Stimulated activated CD4-positive, alpha-beta T cell treated with anti-CD3 and anti-CD28 coated beads, Interleukin-1b, Interleukin-23, amount 100 ng/mL, for 4 hours (primary cell): ENCODE results near the gene KIF2C.
"Not testable (repeated sequence)": the region's sequence is repeated elsewhere in the genome, so short reads cannot be mapped to it uniquely, and the experiment has no call there.

Source experiments
- DNase-seq, 2 donors: peaks; one replicate each; pipeline ENCODE4 v3.0.0-alpha.2; 2020; ENCODE audit warnings: low read depth in 2 of 2

The KIF2C gene

GRCh38 chr1:44718091-44718490 lies 21.5 kb upstream of the KIF2C start:
- no peak for DNase-seq

DNA sequence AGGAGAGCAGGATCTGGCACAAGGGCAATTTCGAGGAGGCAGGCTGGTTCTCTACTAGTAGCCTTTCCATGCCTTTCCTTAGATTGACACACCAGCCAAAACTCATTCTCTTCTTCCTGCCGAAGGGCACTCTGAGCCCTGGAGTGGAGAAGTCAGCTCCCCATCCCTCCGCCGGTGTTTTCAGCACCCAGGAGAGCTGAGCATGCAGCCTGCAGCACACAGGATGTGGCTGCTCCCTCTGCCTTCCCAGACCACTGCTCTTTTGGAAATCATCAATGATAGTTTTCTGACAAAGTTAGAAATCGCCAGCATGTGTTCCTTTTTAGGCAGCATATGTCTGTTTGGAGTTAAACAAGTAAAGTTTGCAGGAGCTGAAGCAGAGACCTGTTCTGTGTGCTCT lies 20.3 kb upstream of the KIF2C start:
- no peak for DNase-seq

DNA sequence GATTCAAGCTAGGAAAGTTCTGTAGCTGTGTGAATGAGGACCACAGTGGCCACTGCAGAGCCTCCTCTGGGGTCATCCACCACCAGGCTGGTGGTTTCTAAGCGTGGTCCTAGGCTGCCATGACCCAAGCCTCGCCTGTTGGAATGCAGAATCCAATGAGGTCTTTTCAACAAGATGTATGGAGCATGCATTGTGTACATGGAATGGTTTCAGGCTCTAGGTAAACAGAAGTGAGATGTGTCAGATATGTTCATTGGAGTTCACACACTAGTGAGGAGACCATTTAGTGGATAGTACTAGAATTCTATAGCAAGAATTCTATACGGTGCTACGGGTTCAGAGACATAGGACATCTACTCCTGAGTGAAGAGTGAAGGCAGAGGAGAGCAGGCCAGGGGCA lies 19.4 kb upstream of the KIF2C start:
- no peak for DNase-seq

DNA sequence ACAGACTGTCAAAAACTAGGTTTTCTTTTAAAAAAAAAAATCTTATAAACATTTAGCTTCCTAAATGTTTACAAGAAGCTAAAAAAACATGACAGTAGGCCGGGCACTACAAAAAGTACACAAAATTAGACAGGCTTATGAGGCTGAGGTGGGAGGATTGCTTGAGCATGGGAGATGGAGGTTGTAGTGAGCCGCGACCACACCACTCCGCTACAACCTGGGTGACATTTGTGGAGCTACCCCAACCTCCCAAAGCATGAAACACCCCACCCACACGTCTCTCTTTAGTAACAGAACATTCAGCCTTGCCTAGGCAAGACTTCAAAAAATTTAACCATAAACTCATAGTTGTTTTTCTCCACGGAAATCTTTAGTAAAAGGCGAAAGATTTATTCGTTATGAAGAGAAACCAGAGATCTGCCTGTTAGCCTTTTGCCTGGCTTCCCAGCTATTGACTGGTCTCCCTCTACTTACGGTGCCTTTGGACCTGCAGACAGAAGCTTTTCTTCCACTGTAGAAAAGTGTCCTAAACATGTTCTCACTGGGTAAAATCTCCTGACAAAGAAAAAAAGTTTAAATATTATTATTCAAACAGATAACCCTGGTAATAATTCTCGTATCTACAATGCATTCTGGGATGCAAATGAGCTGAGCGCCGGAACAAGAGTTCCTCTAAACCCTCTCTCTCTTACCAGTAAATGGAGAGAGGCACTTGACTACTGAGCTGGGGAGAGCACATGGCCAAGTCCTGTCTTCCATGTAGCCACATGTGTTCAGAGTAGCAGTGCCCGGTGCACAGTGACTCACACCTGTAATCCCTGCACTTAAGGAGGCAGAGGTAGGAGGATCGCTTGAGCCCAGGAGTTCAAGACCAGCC lies 17.9 kb upstream of the KIF2C start:
- DNase-seq = peak; percentile 55 to 60

DNA sequence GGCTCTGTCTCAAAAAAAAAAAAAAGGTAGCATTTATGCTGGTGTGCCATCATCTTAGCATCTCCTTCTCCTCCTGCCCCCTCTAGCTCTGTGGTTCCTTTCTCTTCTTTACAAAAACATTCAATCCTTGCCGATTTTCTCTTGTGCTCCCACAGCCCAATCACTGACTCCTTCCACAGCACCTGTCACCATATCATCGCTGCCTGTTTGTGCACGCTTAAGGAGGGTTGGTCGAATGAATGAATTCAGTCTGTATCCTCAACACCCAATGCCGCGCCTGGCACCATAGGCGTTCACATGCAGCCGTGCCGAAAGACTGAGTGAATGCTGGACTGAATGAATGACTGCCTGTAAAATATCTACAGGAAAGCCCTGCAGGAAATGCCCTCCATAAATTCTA lies 16.6 kb upstream of the KIF2C start:
- no peak for DNase-seq

DNA sequence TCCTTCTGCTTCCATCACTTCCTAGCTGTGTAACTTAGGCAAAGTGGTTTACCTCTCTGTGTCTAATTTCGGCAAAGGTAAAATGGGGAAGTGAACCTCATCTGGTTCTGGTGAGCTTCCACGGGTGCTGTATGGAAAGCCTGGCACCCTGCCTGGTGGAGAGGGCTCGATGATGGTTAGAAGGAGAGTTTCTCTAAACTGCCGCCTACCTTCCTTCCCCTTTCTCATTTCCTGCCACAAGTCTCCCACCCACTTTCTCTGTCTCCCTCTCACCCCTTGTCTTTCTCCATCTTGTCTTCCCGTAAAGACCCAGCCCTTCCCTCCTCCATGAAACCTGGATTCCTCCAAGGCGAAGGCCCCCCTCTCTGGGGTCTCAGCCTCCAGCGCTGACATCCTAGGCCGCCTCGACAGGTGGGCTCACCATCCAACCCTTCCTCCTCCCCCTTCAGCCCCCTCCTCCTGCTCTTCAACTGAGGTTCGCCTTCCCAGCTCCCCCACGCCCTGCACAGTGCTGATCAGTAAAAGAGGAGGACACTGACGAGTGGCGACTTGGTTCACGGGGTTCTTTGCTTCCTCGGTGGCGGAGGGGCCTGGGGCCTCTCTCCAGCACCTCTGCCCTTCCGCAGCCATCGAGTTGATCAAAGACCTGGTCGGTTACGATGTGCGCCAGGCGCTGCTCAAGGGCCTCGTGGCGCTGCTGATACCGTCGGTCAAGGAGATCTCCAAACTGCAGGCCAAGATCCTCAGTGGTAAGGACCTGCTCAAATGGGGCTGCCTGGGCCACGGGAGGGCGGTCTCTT lies 15.9 kb upstream of the KIF2C start:
- peak; percentile 37 to 44 for DNase-seq

GRCh38 chr1:44724296-44724954 lies 15.2 kb upstream of the KIF2C start:
- no peak for DNase-seq

- DNase-seq = no peak
These were observed 14.5 kb upstream of the KIF2C start for GRCh38 chr1:44724955-44725698.

DNA sequence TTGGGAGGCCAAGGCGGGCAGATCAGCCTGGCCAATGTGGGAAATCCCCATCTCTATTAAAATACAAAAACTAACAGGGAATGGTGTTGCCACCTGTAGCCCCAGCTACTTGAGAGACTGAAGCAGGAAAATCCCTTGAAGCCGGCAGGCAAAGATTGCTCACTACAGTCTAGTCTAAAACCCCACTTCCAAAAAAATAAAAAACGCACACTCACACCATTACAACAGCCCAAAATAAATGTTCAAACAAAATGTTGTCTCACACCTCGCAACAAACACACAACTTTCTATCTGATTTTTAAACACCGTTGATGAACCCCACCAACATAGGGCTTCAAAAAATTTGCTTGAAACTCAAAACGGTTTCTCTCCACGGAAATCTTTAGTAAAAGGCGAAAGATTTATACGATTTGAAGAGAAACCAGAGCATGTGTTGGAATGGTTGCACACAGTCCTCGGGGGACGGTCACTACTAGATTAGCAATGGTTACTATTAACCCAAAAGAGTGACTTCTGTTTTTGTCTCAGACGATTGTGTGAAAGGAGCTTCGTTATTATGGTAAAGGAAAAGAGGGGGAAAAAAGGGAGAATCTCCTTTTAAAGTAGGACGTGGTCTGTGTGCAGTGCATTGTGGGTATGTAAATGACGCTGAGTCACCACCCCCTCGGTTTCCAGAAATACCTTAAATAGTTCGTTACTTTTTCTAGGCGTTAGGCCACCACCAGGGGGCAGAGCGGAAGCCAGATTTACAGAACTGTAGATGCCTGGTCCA lies 8.7 kb upstream of the KIF2C start, which contains the start of gene RNU5D-1:
RNU5D-1 (minus strand) TSS at position 430 of the 772 bp plus-strand sequence.
- peak; percentile 92 to 96 for DNase-seq

DNA sequence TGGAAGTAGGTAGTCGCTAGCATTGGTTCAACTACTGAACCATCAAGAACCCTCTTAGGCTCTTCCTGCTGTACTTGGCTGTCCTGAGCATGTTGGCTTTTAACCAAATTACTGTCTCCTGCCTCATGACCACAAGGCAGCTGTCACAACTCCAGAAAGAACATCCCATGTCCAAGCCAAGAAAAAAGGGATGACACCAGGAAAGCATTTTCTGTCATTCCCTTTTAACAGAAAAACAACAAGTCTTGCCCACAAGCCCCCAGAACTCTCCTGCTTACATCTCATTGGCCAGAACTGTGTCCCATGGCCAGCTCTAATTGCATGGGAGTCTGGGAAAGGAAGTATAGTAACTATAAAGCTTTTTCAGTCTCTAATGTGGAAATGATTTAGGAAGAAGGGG lies 6.3 kb upstream of the KIF2C start:
- no peak for DNase-seq

DNA sequence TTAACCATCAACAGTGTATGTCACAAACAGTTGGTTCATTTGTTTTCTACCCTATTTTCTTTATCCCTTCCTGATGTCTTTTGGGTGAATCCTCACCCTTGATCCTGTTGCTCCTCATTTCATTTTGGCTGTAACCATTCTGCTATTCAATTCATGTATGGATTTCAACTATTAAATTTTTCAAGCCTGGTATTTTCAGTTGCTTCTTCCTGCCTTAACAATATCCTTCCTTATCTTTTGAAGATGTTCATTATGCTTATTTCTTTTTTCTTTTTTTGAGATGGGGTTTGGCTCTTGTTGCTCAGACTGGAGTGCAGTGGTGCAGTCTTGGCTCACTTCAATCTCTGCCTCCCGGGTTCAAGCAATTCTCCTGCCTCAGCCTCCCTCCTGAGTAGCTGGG lies 5.9 kb upstream of the KIF2C start:
- no peak for DNase-seq

DNA sequence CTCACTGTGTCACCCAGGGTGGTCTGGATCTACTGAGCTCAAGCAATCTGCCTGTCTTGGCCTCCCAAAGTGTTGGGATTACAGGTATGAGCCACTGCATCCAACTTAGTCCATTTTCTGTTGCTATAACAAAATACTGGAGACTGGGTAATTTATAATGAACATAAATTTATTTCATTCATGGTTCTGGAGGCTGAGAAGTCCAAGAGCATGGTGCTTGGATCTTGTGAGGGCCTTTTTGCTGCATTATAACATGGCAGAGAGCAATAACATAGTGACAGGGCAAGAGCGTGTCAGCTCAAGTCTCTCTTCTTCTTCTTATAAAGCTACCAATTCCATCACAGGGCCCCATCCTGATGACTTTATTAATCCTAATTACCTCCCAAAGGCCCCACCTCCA lies 3.6 kb upstream of the KIF2C start:
- no peak for DNase-seq

DNA sequence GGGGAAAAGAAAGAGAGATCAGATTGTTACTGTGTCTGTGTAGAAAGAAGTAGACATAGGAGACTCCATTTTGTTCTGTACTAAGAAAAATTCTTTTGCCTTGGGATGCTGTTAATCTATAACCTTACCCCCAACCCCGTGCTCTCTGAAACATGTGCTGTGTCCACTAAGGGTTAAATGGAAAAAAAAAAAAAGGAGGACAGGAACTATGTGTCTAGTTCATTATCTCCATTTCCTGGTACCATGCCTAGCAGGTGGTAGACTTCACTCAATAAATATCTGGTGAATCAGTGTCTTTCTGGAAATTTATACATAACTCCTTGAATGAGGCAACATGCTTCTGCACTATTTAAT lies 707 bp upstream of the KIF2C start:
- DNase-seq = not testable (repeated sequence)

DNA sequence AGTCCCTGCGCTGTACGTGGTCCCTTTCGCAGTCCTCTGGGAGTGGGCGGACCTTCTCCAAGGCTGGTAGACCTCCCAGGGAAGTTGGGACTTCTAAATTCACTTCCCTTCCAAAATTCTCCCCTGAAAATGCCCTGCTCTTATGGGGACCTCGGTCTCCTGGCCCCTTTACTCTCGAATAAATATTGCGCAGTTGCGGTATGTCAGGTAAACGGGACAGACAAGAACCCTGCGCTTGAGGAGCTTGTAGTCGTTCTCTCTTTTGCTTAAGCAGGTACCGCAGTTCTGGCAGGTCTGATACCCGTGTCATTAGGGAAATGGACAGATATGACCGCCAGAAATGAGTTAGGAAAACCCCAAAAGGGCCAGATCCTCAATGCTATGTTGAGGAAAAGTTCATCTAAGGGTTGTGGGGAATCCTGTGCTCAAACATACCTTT lies 561 bp downstream of the KIF2C start:
- no peak for DNase-seq

GRCh38 chr1:44743211-44743610 lies 3.6 kb downstream of the KIF2C start:
- no peak for DNase-seq

DNA sequence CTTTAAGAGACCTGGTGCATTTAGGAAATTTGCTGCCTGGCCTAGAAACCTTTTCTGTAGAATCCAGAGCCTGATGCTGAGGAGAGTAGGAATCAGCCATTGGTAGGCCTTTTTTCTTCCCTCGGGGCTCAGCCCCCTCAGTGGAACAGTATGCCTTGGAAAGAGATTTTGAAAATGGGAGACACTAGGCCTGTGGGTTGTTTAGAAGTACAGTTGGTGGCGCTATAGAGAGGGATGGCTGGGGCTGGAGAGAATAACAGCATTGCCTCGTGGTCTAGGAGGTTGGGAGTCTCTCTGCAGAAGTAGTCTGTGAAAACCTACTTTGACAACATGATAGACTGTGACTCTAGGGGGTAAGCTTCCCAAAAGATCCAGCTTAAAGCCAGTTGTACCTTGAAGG lies 8.2 kb downstream of the KIF2C start:
- DNase-seq = no peak

GRCh38 chr1:44757420-44757819 lies 17.8 kb downstream of the KIF2C start:
- no peak for DNase-seq

DNA sequence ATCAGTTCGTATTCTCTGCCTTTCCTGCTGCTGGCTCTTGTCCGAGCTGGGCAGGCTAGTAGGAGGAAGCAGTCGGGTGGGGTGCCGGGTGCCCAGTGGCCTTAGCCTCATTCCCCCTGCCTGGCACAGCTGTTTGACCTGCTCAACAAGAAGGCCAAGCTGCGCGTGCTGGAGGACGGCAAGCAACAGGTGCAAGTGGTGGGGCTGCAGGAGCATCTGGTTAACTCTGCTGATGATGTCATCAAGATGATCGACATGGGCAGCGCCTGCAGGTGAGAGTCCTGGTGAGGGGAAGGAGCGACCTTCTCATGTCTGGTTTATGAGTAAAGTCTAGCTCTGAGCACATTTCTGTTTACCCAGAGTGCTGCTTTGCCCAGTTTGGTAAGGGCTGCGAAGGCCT lies 19.4 kb downstream of the KIF2C start:
- DNase-seq = no peak

DNA sequence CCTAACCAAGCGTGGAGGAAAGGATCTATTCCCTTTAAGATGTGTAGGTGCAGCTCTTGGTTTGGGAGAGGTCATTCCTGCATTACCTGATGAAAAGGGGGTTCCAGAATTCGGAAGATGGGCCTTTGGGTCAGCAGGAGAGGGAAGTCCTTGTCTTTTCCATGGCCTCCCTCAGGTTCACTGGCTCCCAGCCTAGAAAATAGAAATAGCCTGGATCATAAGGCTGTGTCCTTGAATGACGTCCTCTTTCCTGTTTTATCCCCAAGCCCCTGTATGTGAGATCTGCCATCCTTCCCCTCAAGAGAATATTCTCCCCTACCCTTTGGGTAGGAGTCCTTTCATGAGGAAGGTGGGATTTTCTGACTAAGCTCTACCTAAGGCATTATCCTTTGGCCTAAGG lies 21.2 kb downstream of the KIF2C start:
- DNase-seq = no peak

DNA sequence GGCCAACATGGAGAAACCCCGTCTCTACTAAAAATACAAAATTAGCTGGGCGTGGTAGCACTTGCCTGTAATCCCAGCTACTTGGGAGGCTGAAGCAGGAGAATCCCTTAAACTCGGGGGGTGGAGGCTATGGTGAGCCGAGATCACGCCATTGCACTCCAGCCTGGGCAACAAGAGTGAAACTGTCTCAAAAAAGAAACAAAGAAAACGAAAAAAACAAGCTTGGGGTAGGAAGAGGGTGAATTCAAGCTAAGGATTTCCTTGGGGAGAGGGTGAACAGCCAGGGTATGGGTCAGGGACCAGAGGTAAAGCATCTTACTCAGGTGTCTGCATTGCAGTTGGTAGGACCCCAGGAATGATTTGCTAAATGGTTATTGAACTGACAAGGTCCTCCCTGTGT lies 26.8 kb downstream of the KIF2C start:
- not testable (repeated sequence) for DNase-seq
